ENCODE measurements around the gene HLA-B. TPM values are rescaled to one million over a fixed set of nuclear protein-coding genes. Genes with fewer than 3 reads are reported as not detected.

Gene HLA-B
- total RNA-seq, 1 experiment from 2014 or later = 124 TPM

GRCh38 chr6:31350196-31351032 lies 6.6 kb downstream of the HLA-B start (continued):
- TF ChIP-seq AR (CRISPR knock-in tag; IDR thresholded peaks at IDR 0.05) = no peak
- no peak for TF ChIP-seq JAZF1 (CRISPR knock-in tag; IDR thresholded peaks at IDR 0.05)
- no peak for TF ChIP-seq ZNF281 (CRISPR knock-in tag; IDR thresholded peaks at IDR 0.05)
- TF ChIP-seq STAT6 (CRISPR knock-in tag; conservative IDR thresholded peaks at IDR 0.05; ENCODE audit: low read depth) = no peak
- no peak for TF ChIP-seq ESRRA (CRISPR knock-in tag; IDR thresholded peaks at IDR 0.05; ENCODE audit: borderline replicate concordance)
- TF ChIP-seq E2F1 (CRISPR knock-in tag; IDR thresholded peaks at IDR 0.05) = no peak
- TF ChIP-seq SP1 (CRISPR knock-in tag; conservative IDR thresholded peaks at IDR 0.05) = no peak
- TF ChIP-seq PRDM15 (CRISPR knock-in tag; IDR thresholded peaks at IDR 0.05) = no peak
- TF ChIP-seq ELF4 (CRISPR knock-in tag; IDR thresholded peaks at IDR 0.05; ENCODE audit: low read depth) = no peak

GRCh38 chr6:31349301-31349700 lies 7.7 kb downstream of the HLA-B start:
- Mint-ChIP-seq H3K36me3 (peaks cover 6% of the 10 kb centered on the region), H3K9me3 (no peaks in the 10 kb centered on the region), H3K4me3 (no peak overlapping the region), H3K27me3 (ENCODE audit: low read depth) (peaks cover 35% of the 10 kb centered on the region), H3K4me1 (peaks cover 22% of the 10 kb centered on the region), H3K27ac (no peak overlapping the region)
- POLR2A ChIA-PET = no interaction called here
- DNase-seq (ENCODE audit: low spot score) (no peak), ATAC-seq (no peak)
- CTCF ChIA-PET = interaction anchor here (1.5 kb wide), 1 partner anchor 17 kb away, joined by 8 read pairs; no protein-coding TSS in a partner anchor
- TF ChIP-seq ZNF232 (CRISPR knock-in tag; IDR thresholded peaks at IDR 0.05) = no peak
- no peak for TF ChIP-seq FOXK1 (CRISPR knock-in tag; IDR thresholded peaks at IDR 0.05)
- TF ChIP-seq CDX4 (CRISPR knock-in tag; IDR thresholded peaks at IDR 0.05; ENCODE audit: borderline replicate concordance) = no peak
- no peak for TF ChIP-seq MYBL2 (CRISPR knock-in tag; IDR thresholded peaks at IDR 0.05)
- no peak for TF ChIP-seq ATF1 (CRISPR knock-in tag; IDR thresholded peaks at IDR 0.05)
- TF ChIP-seq PRDM15 (CRISPR knock-in tag; IDR thresholded peaks at IDR 0.05) = no peak
- no peak for TF ChIP-seq TP53 (CRISPR knock-in tag; IDR thresholded peaks at IDR 0.05)
- no peak for TF ChIP-seq ZNF219 (CRISPR knock-in tag; IDR thresholded peaks at IDR 0.05; ENCODE audit: borderline replicate concordance)
- TF ChIP-seq CREM (CRISPR knock-in tag; IDR thresholded peaks at IDR 0.05) = no peak
